Brain pericyte (primary cell): ENCODE results near the gene EFNA3.
A peak's percentile ranks its signal among the peaks of the same experiment; 100 is the strongest.

Experiments
- DNase-seq: peaks from one replicate; pipeline ENCODE4 v3.0.0-alpha.2; 2012; ENCODE audit warnings: low read depth, low spot score

The EFNA3 gene

DNA sequence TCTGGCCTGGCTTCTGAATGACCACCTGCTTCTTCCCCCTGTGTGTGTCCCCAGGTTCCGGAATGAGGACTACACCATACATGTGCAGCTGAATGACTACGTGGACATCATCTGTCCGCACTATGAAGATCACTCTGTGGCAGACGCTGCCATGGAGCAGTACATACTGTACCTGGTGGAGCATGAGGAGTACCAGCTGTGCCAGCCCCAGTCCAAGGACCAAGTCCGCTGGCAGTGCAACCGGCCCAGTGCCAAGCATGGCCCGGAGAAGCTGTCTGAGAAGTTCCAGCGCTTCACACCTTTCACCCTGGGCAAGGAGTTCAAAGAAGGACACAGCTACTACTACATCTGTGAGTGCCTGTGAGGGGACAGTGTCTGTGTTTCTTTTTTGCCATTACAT is 52.6 kb downstream of the EFNA3 start:
- no peak for DNase-seq

DNA sequence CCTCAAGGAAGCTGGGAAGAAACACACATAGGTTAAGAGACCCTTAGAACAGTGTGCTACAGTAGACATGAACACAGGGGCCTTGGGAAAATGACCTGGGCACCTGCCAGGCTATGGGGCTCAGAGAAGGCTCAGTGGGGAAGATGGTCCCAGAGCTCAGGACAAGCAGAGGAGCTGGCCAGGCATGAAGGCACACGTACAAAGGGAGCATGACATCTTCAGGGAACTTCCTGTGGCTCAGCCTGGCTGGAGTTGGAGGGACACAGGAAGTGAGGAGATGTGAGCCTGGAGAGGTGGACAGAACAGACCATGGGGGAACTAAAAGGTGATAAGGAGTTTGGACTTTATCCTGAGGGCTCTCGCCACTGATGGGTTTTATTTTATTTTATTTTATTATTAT is 53.2 kb downstream of the EFNA3 start:
- no peak for DNase-seq

DNA sequence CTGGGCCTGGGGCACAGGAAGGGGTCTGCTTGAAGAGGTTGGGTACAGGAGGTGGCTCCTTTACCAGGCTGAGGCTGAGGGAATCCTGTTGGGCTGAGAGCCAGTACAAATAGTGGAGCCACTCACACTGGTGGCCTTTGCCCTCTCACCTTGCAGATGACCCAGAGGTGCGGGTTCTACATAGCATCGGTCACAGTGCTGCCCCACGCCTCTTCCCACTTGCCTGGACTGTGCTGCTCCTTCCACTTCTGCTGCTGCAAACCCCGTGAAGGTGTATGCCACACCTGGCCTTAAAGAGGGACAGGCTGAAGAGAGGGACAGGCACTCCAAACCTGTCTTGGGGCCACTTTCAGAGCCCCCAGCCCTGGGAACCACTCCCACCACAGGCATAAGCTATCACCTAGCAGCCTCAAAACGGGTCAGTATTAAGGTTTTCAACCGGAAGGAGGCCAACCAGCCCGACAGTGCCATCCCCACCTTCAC is 55.2 kb downstream of the EFNA3 start:
- no peak for DNase-seq

GRCh38 chr1:155134322-155134721 is 55.7 kb downstream of the EFNA3 start:
- DNase-seq, result no peak

- peak; percentile 57 for DNase-seq
Measured at GRCh38 chr1:155134880-155135414, 56.3 kb downstream of the EFNA3 start.

- DNase-seq, result peak; percentile 77
Measured at GRCh38 chr1:155135415-155136028, 56.9 kb downstream of the EFNA3 start, which contains the start of gene SLC50A1. TSS of gene SLC50A1 (plus strand) at chr1:155135852. CDS start at chr1:155135912, 60 bp downstream.

- no peak for DNase-seq
Measured at GRCh38 chr1:155136748-155137147, 58.1 kb downstream of the EFNA3 start.
